ENCODE data around the gene ZNF775.

DNA sequence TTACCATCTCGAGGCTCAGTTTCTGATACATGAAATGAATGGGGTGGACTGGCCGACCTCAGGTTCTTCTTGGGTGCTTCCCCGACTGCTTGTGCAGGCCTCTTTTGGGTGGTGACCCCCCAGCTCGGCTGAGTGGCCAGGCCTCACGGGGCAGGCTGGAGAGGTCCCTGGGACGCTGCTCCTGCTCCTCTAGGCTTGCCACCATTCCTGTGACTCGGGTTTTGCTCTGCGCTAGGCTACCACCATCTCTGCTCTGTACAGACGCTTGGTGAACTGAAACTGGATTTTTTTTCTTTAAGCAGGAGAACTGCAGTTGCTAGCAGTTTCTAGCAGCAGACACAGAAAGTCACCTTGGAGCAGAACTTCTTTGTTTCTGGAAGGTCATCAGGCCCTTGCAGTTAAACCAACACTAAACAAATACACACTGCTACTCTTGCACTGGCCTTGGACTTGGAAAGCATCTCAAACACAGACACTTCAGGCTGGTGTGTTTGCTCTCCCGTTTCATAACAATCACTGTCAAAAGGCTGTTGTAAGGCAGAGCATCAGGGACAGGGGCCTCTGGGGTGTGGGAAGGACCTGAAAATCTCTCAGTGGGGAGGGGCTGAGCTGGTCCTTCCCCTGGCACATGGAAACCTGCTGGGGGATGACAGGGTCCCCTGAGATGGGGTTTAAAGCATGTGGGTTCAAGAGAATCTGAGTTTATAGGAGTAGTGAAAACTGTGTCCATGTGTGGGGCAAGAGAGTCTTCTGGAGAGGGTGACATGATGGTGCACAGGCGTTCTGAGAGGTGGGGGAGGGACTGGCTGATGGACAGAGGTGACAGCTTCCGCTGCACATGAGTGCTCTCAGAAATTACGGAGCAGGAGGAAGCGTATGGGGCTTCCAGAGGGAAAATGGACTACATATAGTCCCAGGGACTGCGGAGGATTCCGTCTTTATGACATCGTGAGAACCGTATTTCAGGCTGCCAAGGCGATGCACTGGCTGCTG is 36.3 kb downstream of the ZNF775 start:
- TF ChIP-seq, protein P1, sequence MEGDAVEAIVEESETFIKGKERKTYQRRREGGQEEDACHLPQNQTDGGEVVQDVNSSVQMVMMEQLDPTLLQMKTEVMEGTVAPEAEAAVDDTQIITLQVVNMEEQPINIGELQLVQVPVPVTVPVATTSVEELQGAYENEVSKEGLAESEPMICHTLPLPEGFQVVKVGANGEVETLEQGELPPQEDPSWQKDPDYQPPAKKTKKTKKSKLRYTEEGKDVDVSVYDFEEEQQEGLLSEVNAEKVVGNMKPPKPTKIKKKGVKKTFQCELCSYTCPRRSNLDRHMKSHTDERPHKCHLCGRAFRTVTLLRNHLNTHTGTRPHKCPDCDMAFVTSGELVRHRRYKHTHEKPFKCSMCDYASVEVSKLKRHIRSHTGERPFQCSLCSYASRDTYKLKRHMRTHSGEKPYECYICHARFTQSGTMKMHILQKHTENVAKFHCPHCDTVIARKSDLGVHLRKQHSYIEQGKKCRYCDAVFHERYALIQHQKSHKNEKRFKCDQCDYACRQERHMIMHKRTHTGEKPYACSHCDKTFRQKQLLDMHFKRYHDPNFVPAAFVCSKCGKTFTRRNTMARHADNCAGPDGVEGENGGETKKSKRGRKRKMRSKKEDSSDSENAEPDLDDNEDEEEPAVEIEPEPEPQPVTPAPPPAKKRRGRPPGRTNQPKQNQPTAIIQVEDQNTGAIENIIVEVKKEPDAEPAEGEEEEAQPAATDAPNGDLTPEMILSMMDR (IDR thresholded peaks at IDR 0.05), result no peak
- TF ChIP-seq ZFX (IDR thresholded peaks at IDR 0.05; ENCODE audit: borderline replicate concordance), result no peak

Data from 22Rv1 (cell line).